Ovary (tissue), 3 donors: ENCODE measurements around the gene CDK19.

Source experiments
- EP300 ChIP-seq: sonication (generic); formaldehyde crosslinking; IDR thresholded peaks from one replicate; pipeline ENCODE4 v1.6.1; 2017; ENCODE audit warnings: antibody characterized with exemption
- POLR2A ChIP-seq: fragments of 450-650 bp; IDR thresholded peaks from one replicate; pipeline ENCODE4 v1.6.1; 2017; ENCODE audit warnings: antibody characterized with exemption, mild to moderate bottlenecking, moderate library complexity
- TF ChIP-seq, protein P1 (sequence below), 3 donors: fragments of 450-650 bp in 2 of 3; fragments of 200-600 bp in 1 of 3; IDR thresholded peaks; one replicate each; pipeline versions ENCODE4 v1.5.1 to v1.8.0; 2016 to 2022; ENCODE audit warnings: antibody characterized with exemption in 3 of 3, mild to moderate bottlenecking in 1 of 3
- donor health status: DM: no; HTN: no; CAD: no.

DNA sequence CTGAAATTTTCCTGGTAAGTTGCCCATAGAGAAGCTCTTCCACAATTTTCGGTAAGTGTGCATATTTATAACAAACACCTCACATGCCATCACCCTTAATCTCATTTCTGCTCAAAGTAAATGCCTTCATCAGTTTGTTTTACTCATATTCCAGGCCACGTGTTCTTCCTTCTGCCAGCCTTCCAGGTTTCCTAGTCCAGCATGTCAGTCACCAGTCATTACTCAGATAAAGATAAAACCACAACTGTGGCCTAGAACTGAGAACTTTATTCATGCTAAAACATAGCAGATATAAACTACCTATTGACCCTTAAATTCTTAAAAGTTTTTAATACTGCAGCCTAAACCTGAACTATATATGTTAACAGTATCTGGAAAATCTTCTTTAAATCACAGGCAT is 189.4 kb downstream of the CDK19 start:
- TF ChIP-seq, protein P1, sequence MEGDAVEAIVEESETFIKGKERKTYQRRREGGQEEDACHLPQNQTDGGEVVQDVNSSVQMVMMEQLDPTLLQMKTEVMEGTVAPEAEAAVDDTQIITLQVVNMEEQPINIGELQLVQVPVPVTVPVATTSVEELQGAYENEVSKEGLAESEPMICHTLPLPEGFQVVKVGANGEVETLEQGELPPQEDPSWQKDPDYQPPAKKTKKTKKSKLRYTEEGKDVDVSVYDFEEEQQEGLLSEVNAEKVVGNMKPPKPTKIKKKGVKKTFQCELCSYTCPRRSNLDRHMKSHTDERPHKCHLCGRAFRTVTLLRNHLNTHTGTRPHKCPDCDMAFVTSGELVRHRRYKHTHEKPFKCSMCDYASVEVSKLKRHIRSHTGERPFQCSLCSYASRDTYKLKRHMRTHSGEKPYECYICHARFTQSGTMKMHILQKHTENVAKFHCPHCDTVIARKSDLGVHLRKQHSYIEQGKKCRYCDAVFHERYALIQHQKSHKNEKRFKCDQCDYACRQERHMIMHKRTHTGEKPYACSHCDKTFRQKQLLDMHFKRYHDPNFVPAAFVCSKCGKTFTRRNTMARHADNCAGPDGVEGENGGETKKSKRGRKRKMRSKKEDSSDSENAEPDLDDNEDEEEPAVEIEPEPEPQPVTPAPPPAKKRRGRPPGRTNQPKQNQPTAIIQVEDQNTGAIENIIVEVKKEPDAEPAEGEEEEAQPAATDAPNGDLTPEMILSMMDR (IDR thresholded peaks at IDR 0.05): no peak
- TF ChIP-seq POLR2A: no peak
- no peak for TF ChIP-seq EP300
